H9 (cell line): ENCODE results near the gene PACSIN2. TPM values are rescaled to one million over a fixed set of nuclear protein-coding genes. Genes with fewer than 3 reads are reported as not detected.

Experiments used
- DNase-seq: peaks from one replicate; pipeline ENCODE4 v3.0.0-alpha.2; 2017
- H2AFZ ChIP-seq: one replicate; pipeline ENCODE4 v1.6.1; 2013; ENCODE audit warnings: mild to moderate bottlenecking, low read length, control low read depth, moderate library complexity
- H2AK5ac ChIP-seq: 2 replicates; pipeline ENCODE4 v1.6.1; 2013; ENCODE audit warnings: low read length, control low read depth, mixed read lengths; ENCODE audit not compliant: insufficient read length
- H2BK120ac ChIP-seq: one replicate; pipeline ENCODE4 v1.6.1; 2013; ENCODE audit warnings: low read depth, mild to moderate bottlenecking, low read length, control low read depth, inconsistent platforms; ENCODE audit not compliant: poor library complexity, severe bottlenecking
- H2BK12ac ChIP-seq: 2 replicates; pipeline ENCODE4 v1.6.1; 2013; ENCODE audit warnings: low read length, control low read depth, mixed read lengths, low read depth; ENCODE audit not compliant: insufficient read length
- H2BK15ac ChIP-seq: 2 replicates; pipeline ENCODE4 v1.6.1; 2013; ENCODE audit warnings: low read depth, low read length, control low read depth
- H2BK20ac ChIP-seq: one replicate; pipeline ENCODE4 v1.6.1; 2013; ENCODE audit warnings: low read depth, mild to moderate bottlenecking, low read length, control low read depth, inconsistent platforms; ENCODE audit not compliant: poor library complexity, severe bottlenecking
- H2BK5ac ChIP-seq: 2 replicates; pipeline ENCODE4 v1.6.1; 2013; ENCODE audit warnings: low read length, control low read depth, mixed read lengths; ENCODE audit not compliant: insufficient read length
- H3K14ac ChIP-seq: 2 replicates; pipeline ENCODE4 v1.6.1; 2013; ENCODE audit warnings: low read length, control low read depth; ENCODE audit not compliant: insufficient read depth
- H3K18ac ChIP-seq: 2 replicates; pipeline ENCODE4 v1.6.1; 2013; ENCODE audit warnings: low read depth, mild to moderate bottlenecking, mixed read lengths, low read length, control low read depth; ENCODE audit not compliant: insufficient read length
- H3K23ac ChIP-seq: 2 replicates; pipeline ENCODE4 v1.6.1; 2013; ENCODE audit warnings: low read length, control low read depth, mixed read lengths, low read depth; ENCODE audit not compliant: insufficient read length
- H3K23me2 ChIP-seq: 2 replicates; pipeline ENCODE4 v1.6.1; 2013; ENCODE audit warnings: low read depth, mild to moderate bottlenecking, mixed read lengths, low read length, control low read depth; ENCODE audit not compliant: insufficient read length, poor library complexity, severe bottlenecking
- H3K27ac ChIP-seq: 2 replicates; pipeline ENCODE4 v1.5.1; 2013; ENCODE audit warnings: low read length, control low read depth, mixed read lengths, low read depth; ENCODE audit not compliant: insufficient read length
- H3K27me3 ChIP-seq: 2 replicates; pipeline ENCODE4 v1.6.1; 2013; ENCODE audit warnings: low read length, control low read depth, inconsistent platforms; ENCODE audit not compliant: insufficient read depth
- H3K4ac ChIP-seq: 2 replicates; pipeline ENCODE4 v1.6.1; 2013; ENCODE audit warnings: low read depth, mild to moderate bottlenecking, control low read depth, inconsistent platforms, low read length, moderate library complexity
- H3K4me1 ChIP-seq: 2 replicates; pipeline ENCODE4 v1.6.1; 2013; ENCODE audit warnings: low read length, control low read depth, inconsistent platforms; ENCODE audit not compliant: insufficient read depth
- H3K4me2 ChIP-seq: 2 replicates; pipeline ENCODE4 v1.6.1; 2013; ENCODE audit warnings: low read length, control low read depth, mixed read lengths; ENCODE audit not compliant: insufficient read length, insufficient read depth
- H3K56ac ChIP-seq: 2 replicates; pipeline ENCODE4 v1.6.1; 2013; ENCODE audit warnings: low read depth, mild to moderate bottlenecking, mixed read lengths, low read length, control low read depth; ENCODE audit not compliant: insufficient read length
- H3K79me1 ChIP-seq: 2 replicates; pipeline ENCODE4 v1.6.1; 2013; ENCODE audit warnings: low read depth, mild to moderate bottlenecking, moderate library complexity, low read length, control low read depth, inconsistent platforms; ENCODE audit not compliant: insufficient read depth, poor library complexity, severe bottlenecking
- H3K79me2 ChIP-seq: 2 replicates; pipeline ENCODE4 v1.6.1; 2013; ENCODE audit warnings: low read length, control low read depth, inconsistent platforms; ENCODE audit not compliant: insufficient read depth
- H3K9ac ChIP-seq: 2 replicates; pipeline ENCODE4 v1.6.1; 2013; ENCODE audit warnings: low read length, control low read depth, mixed read lengths; ENCODE audit not compliant: insufficient read length; ENCODE audit errors: extremely low read depth
- H3K9me3 ChIP-seq: one replicate; pipeline ENCODE4 v1.6.1; 2013; ENCODE audit warnings: low read depth, low read length, inconsistent platforms; ENCODE audit not compliant: control insufficient read depth
- H3T11ph ChIP-seq: one replicate; pipeline ENCODE4 v1.6.1; 2013; ENCODE audit warnings: mild to moderate bottlenecking, low read length, control low read depth, inconsistent platforms
- H4K20me1 ChIP-seq: one replicate; pipeline ENCODE4 v1.6.1; 2013; ENCODE audit not compliant: control insufficient read depth, insufficient read length, insufficient read depth
- H4K5ac ChIP-seq: 2 replicates; pipeline ENCODE4 v1.6.1; 2013; ENCODE audit warnings: low read depth, mild to moderate bottlenecking, mixed read lengths, low read length, control low read depth; ENCODE audit not compliant: insufficient read length
- H4K8ac ChIP-seq: replicated peaks from 2 replicates; pipeline ENCODE4 v1.6.1; 2013; ENCODE audit warnings: low read length, control low read depth, mixed read lengths, low read depth; ENCODE audit not compliant: insufficient read length
- H4K91ac ChIP-seq: 2 replicates; pipeline ENCODE4 v1.6.1; 2013; ENCODE audit warnings: low read depth, mild to moderate bottlenecking, moderate library complexity, mixed read lengths, low read length, control low read depth; ENCODE audit not compliant: insufficient read length
- H3K27ac Mint-ChIP-seq, 3 experiments: 2 replicates in 2 of 3; 3 replicates in 1 of 3; pipeline ENCODE4 v1.8.0; 2020 to 2021; ENCODE audit warnings: mixed read lengths in 3 of 3, mild to moderate bottlenecking in 1 of 3, moderate library complexity in 1 of 3
- H3K27me3 Mint-ChIP-seq: 2 replicates; pipeline ENCODE4 v1.8.0; 2021; ENCODE audit warnings: low read depth, mild to moderate bottlenecking, moderate library complexity, mixed read lengths
- H3K36me3 Mint-ChIP-seq, 3 experiments: 2 replicates in 2 of 3; 3 replicates in 1 of 3; pipeline ENCODE4 v1.8.0; 2020 to 2021; ENCODE audit warnings: low read depth in 3 of 3, mixed read lengths in 3 of 3; ENCODE audit not compliant: insufficient read depth in 1 of 3
- H3K4me1 Mint-ChIP-seq, 2 experiments: 2 replicates each; pipeline ENCODE4 v1.8.0; 2020; ENCODE audit warnings: mixed read lengths in 2 of 2
- H3K4me3 Mint-ChIP-seq, 2 experiments: 2 replicates in 1 of 2; 3 replicates in 1 of 2; pipeline ENCODE4 v1.8.0; 2020 to 2021; ENCODE audit warnings: mild to moderate bottlenecking in 2 of 2, mixed read lengths in 2 of 2, moderate library complexity in 1 of 2
- H3K9me3 Mint-ChIP-seq, 2 experiments: 2 replicates in 1 of 2; 3 replicates in 1 of 2; pipeline ENCODE4 v1.8.0; 2020; ENCODE audit warnings: mild to moderate bottlenecking in 2 of 2, mixed read lengths in 2 of 2, moderate library complexity in 1 of 2
- CTCF ChIP-seq: fragments of 200-600 bp; sonication (generic); conservative IDR thresholded peaks from 3 replicates; pipeline ENCODE4 v1.8.0; 2021; ENCODE audit warnings: antibody characterized with exemption, mild to moderate bottlenecking
- WGBS: extraction: QIAGEN DNeasy Blood & Tissue Kit; methylation state at CpG from one replicate; pipeline ENCODE4 v1.1.7; 2013; ENCODE audit warnings: missing lambda C conversion rate, low lambda C conversion rate, mixed read lengths; ENCODE audit not compliant: insufficient read length; ENCODE audit errors: extremely low coverage; 5-methylcytosine and 5-hydroxymethylcytosine counted together
- total RNA-seq: library from RNA; stranded (reverse); gene quantifications from 2 replicates; pipeline ENCODE4 v1.2.1, GENCODE V29; 2021

PACSIN2 gene
- total RNA-seq, 1 experiment from 2014 or later, result 62.3 TPM

DNA sequence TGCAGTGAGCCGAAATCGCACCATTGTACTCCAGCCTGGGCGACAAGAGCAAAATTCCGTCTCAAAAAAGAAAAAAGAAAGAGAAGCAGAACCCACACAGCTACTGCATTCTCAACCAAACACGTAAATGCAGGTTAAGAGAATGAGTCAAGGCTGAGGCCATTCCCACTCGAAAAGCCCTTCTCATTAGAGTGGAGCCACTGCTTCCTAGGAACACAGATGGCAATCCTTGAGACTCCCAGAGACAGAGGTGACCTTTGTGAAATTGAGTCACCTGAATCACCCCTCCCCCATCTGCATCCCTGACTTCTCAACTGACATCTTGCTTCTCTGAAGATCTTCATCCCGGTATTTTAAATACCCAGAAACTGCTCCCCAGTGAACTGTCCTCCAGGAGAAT lies 8.2 kb downstream of the PACSIN2 start:
- Histone ChIP-seq H3K27ac (no peak overlapping the region), H2BK12ac (no peak overlapping the region), H3K4ac (no peak overlapping the region), H4K20me1 (no peaks in the 10 kb centered on the region), H3K18ac (no peak overlapping the region), H3K9me3 (no peaks in the 10 kb centered on the region), H4K91ac (no peak overlapping the region), H2BK5ac (no peak overlapping the region), H4K8ac (no peak overlapping the region), H3K9ac (no peak overlapping the region), H2BK15ac (no peak overlapping the region), H4K5ac (no peak overlapping the region), H3K79me2 (peaks cover 48% of the 10 kb centered on the region; the same call in 1 of the 2 replicates), H2AK5ac (no peak overlapping the region), H3K23me2 (no peaks in the 10 kb centered on the region), H3K14ac (no peak overlapping the region), H3K4me1 (peaks cover 10% of the 10 kb centered on the region; the same call in 1 of the 2 replicates), H3K79me1 (peaks cover 3% of the 10 kb centered on the region), H2BK120ac (no peak overlapping the region), H3T11ph (no peak overlapping the region), H2AFZ (no peak overlapping the region), H3K23ac (no peak overlapping the region), H3K56ac (no peak overlapping the region), H2BK20ac (no peak overlapping the region), H3K27me3 (no peaks in the 10 kb centered on the region), H3K4me2 (no peak overlapping the region)
- H3K4me3 Mint-ChIP-seq, result no peak overlapping the region
- peaks cover 3 to 9% (median 4%) of the 10 kb centered on the region in 3 experiments; a peak in 6 of 7 replicates for H3K36me3 Mint-ChIP-seq
- DNase-seq, result no peak
- no peaks in the 10 kb centered on the region for H3K27me3 Mint-ChIP-seq
- no peak for TF ChIP-seq CTCF
- H3K27ac Mint-ChIP-seq, result peak overlapping the region; percentile 48 to 72 (median 55); a peak in 3 of 7 replicates
- no peaks in the 10 kb centered on the region for H3K9me3 Mint-ChIP-seq
- H3K4me1 Mint-ChIP-seq, result peaks cover 67 to 68% of the 10 kb centered on the region in 2 experiments
- WGBS, result no CpG with 5 or more reads among the region's 7 CpGs
